Hematopoietic multipotent progenitor cell (in vitro differentiated cells): Measurements from ENCODE around the gene PTRH1. TPM values are rescaled to one million over a fixed set of nuclear protein-coding genes. Genes with fewer than 3 reads are reported as not detected.

Experiments used
- DNase-seq, 3 donors: peaks; one replicate each; pipeline ENCODE4 v3.0.0-alpha.2; 2011 to 2015; ENCODE audit warnings: low read depth in 2 of 3, low spot score in 2 of 3
- total RNA-seq: library from RNA; depleted of rRNA; stranded (reverse); fragments of >200 nt; gene quantifications from one replicate; pipeline ENCODE4 v1.2.3, GENCODE V29; 2012

The PTRH1 gene
- total RNA-seq, 1 donor, result 20.7 TPM

DNA sequence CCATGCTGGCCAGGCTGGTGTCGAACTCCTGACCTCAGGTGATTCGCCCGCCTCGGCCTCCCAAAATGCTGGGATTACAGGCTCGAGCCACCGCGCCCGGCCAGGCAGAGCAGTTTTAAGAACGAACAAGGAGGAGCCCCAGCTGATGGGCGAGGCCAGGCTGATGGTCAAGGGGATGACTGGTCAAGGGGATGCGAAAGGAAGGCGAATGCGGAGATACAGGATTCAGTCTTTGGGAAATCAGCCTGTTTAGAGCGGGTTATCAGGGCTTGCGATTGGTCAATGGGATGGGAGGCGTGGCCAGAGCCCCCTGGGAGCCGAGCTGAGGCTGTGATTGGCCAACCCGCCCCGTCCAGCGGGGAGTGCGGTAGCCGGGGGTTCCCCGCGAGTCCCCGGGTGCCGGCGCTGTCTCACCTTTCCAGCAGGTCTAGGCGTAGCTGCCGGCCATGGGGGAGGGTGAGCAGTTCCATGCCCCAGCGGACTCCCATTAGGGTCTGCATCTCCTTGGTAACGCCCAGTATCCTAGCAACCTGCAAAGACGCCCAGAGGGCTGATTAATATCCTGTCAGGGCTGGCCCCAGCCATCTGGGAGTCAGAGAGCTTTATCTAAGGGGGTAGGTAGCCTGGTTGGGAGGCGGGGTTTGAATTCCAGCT, 27.1 kb upstream of the PTRH1 start:
- no peak for DNase-seq

DNA sequence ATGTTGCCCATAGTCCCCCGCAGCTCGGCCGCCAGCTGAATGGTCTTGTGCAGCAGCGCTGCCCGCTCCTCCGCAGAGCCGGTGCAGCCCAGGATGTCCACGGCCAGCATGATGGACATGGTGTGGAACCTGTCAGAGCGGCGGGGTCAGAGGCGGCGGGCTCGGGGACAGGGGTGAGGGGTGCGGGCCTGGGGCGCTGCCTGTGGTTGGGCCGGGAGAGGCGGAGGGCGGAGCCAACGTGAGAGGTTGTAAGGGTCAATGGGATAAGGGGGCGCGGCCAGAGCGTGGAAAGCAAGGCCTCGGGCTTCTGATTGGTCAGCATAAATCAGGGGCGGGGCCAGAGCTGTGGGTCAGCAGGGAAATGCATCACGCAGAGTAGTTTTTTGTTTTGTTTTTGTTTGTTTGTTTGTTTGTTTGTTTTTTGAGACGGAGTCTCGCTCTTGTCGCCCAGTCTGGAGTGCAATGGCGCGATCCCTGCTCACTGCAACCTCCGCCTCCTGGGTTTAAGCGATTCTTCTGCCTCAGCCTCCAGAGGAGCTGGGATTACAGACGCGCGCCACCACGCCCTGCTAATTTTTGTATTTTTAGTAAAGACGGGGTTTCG, 26.5 kb upstream of the PTRH1 start:
- DNase-seq, result no peak

DNA sequence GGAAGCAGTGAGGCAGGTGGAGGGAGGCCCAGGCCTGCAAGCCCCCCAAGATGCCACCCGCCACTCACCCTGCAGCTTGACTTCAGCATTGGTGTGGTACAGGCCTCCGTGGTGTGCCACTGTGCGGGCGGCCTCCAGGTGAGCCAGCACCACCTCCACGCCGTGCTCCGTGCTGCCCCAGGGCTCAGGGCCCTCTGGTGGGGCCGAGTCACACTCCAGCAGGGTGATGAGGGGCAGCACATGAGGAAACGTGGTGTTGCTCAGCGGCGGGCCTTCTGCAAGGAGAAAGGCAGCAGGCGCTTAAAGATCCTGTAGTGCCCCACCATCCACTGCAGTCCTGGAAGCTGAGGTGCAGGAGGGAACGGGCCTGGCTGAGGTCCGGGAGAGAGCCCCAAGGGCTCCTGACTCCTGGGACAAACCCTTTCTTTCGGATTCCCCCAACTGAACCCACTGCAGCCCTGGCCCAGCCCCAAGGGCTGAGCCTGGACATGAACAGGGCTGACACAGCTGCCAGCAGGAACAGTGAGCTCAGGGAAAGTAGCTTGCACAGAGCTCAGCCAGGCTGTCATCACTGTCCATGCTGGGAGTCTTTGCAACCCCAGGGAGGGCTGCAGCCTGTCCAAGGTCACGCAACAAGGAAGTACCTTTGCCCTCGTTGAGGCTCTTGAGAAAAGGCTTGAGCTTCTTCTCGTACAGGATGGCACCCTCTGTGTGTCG, 24.3 kb upstream of the PTRH1 start:
- no peak for DNase-seq

GRCh38 chr9:127738666-127739065, 23.2 kb upstream of the PTRH1 start:
- DNase-seq, result no peak

GRCh38 chr9:127735530-127736185, 20.2 kb upstream of the PTRH1 start:
- no peak for DNase-seq

- peak; percentile 97 to 99 (median 98) for DNase-seq
Measured at GRCh38 chr9:127734747-127735529, 19.5 kb upstream of the PTRH1 start, which contains the start of gene TOR2A. TSS of gene TOR2A (minus strand) at chr9:127735294. CDS start at chr9:127735270, 24 bp downstream.

- DNase-seq, result no peak
Measured at GRCh38 chr9:127734247-127734746, 18.8 kb upstream of the PTRH1 start.

DNA sequence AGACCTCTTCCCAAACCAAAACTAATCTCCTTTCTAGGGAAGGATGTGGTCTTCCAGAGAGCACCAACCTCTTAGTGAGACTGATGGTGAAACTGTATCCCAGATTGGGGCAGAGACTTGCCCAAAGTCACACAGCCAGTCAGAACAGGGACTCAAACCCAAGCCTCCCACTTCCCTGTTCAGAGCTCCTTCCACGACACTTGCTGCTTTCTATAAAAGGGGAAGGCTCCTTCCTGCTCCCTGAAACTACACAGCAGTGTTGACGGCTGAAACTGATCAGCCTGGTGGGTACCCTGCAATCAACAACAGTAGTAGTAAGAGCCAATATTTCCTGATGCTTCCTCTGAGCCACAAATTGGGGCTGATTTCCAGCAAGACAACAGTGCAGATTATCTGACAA, 18.2 kb upstream of the PTRH1 start:
- DNase-seq, result no peak

DNA sequence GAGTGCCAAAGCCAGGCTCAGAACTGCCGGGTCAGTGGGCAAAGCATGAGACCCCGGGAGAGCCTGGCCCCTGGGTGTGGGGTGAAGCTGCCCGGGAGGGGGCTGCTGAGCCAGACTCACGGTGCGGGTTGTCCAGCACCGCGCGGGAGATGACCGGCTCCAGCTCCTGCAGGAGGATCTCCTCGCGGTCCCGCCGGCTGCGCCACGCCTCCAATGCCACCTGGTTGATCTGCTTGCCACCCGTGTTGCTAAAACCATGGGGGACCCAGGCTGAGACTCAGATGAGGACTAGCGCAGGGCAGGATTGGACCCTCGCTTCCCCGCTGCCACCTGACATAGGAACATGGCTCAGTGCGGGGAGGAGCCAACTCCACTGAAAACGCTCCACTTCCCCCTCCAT, 17.0 kb upstream of the PTRH1 start:
- no peak for DNase-seq

GRCh38 chr9:127731938-127732337, 16.5 kb upstream of the PTRH1 start:
- DNase-seq, result no peak

DNA sequence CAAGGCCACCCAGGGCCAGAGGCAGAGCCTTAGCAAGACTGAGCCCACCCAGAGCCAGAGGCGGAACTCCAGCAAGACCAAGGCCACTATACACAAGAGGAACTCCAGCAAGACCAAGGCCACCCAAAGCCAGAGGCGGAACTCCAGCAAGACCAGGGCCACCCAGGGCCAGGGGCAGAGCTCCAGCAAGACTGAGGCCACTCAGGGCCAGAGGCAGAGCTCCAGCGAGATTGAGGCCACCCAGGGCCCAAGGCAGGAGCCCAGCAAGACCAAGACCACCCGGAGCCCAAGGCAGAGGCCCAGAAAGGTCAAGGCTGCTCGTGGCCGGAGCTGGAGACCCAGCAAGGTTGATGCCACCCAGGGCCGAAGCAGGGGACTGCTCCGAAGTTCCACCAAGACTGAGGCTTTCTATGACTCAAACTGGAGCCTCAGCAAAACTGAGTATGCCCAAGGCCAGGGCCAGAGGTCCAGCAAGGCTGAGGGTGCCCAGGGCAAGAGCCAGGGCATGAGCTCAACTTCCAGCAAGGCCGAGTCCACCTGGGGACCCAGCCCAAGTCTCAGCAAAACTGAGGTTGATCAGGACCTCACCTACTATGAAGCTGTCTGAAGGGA, 15.4 kb upstream of the PTRH1 start:
- DNase-seq, result no peak

DNA sequence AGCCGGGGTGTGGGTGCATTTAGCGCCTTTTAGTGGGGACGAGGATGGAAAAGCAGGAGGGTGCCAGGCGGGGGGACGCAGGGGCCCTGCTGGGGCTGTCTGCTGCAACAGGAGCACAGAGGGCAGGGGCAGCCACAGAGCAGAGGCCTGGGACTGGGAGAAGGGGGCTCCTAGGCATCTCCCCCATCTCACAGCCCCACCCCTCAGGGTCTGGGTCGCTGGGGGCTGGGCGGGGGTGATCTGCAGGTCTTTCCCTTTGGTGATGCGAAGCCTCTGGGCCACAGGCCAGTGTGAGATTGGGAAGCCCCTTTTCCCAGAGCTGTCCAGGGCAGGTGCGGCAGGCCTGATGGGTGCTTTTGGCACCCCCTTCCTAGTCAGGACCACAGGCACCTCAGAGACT, 14.8 kb upstream of the PTRH1 start:
- no peak for DNase-seq

- DNase-seq, result no peak
Measured at GRCh38 chr9:127729522-127730256, 14.2 kb upstream of the PTRH1 start.

GRCh38 chr9:127728808-127729207, 13.3 kb upstream of the PTRH1 start:
- DNase-seq, result no peak

DNA sequence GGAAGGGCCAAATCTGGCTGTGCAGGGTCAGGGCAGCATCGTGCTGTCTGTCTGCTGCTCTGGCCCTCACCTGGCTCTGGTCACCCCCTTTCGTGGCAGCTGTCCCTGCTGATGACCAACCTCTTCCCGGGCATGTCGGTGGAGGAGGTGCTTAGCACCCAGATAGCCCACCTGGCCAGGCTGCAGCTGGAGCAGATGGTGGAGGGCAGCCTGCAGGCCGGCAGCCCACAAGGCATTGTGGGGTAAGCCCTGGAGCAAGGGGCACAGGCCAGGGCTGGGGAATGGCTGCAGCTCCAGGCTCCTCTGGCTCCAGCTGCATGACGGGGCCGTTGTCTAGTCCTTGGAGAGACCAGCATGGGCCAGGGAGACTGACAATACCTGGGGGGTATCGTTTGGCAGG, 11.4 kb upstream of the PTRH1 start:
- DNase-seq, result no peak

DNA sequence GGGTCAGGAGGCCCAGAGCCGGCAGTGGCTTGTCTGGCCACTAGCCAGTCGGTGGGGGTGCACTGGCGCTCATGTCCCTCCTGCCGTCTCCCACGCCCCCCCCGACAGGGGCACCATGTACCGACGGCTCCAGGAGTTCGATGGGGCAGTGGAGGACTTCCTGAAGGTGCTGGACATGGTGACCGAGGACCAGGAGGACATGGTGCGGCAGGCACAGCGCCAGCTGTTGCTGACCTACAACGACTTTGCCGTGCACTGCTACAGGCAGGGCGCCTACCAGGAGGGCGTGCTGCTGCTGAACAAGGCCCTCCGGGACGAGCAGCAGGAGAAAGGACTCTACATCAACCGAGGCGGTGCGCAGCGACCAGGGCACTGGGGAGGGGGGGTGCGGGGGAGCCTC, 8.5 kb upstream of the PTRH1 start:
- DNase-seq, result no peak

- no peak for DNase-seq
Measured at GRCh38 chr9:127723444-127723843, 8.0 kb upstream of the PTRH1 start.

DNA sequence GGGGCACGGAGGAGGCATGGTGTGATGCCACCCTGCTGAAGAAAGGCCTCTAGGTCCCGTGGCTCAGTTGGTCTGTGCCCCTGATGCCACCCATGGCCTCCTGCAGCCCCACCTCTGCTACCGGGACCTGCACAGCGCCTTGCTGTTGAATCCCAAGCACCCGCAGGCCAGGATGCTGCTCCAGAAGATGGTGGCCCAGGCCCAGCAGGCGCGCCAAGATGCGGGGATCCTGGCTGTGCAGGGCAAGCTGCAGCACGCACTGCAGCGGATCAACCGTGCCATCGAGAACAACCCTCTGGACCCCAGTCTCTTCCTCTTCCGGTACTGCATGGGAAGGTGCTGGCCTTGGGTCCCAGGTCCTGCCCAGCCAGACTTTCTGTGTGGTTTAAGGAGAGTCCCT, 7.5 kb upstream of the PTRH1 start:
- DNase-seq, result no peak

- DNase-seq, result no peak
Measured at GRCh38 chr9:127722055-127722745, 6.7 kb upstream of the PTRH1 start.
